Stimulated activated CD8-positive, alpha-beta memory T cell treated with anti-CD3 and anti-CD28 coated beads, Interleukin-12 subunit alpha, Interleukin-12 subunit beta, amount 100 ng/mL, for 24 hours (primary cell): ENCODE results near the gene MAGT1.
A peak's percentile ranks its signal among the peaks of the same experiment; 100 is the strongest.
"Not testable (repeated sequence)": the region's sequence is repeated elsewhere in the genome, so short reads cannot be mapped to it uniquely, and the experiment has no call there.

Experiments used
- DNase-seq: peaks from one replicate; pipeline ENCODE4 v3.0.0-alpha.2; 2020; ENCODE audit errors: extremely low read depth

MAGT1 gene

DNA sequence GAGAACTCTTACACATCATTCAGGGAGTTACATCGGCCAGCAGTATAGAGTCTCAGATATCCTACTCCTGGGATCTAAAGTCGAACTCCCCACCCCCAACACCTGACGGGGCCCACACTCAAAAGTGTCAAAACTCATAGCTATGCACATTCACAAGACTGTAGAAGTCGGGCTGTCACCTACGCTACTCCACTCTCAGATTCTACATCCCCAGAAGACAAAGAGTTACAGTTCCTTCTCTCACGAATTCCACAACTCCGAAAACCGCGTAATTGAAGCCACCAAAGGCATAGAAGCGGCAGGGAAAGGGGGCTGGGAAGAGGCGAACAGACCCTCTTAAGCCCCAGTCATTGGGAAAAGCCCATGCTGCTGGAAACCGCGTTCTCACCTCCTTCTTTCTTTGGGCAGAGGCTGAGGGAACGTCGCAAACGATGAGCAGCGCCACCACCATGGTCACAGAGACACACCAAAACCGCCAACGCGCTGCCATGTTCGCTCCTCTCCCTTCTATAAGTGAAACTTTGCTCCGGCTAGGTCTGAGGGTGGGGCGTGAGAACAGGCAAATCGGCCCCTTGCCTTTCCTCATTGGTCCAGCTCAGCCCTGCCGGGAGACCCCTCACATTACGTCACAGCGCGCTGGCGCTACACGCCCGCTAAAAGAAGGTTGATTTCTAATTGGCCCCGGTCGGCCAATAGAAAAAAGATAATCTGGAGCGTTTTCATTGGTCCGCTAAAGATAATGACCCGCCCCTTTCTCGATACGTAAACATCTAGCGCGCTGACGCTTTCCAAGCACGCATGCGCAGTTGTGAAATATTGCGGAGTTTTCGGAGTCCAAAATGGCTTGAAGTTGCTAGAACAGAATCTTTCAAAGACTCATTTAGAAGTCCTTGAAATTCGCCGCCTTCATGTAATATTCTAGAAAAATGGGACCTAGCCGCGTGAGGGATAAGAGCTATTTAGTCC, at the start of gene MAGT1:
Gene MAGT1, minus strand, starts transcription at position 515 of the 966 bp plus-strand sequence. Its CDS starts 25 bp downstream, at position 490.
- DNase-seq: peak; percentile 65

DNA sequence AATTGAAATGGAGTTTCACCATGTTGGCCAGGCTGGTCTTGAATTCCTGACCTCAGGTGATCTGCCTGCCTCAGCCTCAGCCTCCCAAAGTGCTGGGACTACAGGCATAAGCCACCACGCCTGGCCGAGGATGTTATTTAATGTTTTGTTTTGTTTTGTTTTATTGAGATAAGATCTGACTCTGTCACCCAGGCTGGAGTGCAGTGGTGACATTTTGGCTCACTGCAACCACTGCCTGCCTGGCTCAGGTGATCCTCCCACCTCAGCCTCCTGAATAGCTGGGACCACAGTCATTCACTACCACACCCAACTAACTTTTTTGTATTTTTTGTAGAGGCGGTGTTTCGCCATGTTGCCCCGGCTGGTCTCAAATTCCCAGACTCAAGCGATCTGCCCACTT, 49.8 kb upstream of the MAGT1 start:
- not testable (repeated sequence) for DNase-seq

DNA sequence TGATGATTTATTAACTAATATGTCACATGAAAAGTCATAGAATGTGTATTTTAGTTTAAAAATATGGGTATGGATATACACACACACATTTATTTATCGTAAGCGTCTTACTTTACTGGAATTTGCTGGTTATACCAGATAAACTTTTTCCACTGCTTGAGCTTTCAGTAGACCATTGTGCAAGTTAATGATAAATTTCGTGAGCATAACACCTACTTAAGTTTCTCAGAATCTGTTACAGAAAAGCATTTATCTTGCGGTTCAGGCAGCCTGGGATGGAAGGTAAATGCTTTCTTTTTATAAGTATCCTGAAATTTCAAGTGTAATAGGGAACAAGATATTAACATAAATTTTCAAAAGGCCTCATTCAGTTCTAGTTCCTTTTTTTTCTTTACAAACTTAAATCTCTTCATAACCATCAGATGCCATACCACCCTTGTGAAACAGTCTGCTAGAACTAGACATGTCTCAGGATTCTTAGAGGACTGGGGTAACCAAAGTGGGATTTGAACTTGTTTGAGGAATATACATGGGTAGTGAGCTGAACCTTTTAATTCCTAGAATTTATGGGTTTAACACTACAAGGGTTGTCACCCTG, 42.9 kb upstream of the MAGT1 start:
- DNase-seq: no peak

DNA sequence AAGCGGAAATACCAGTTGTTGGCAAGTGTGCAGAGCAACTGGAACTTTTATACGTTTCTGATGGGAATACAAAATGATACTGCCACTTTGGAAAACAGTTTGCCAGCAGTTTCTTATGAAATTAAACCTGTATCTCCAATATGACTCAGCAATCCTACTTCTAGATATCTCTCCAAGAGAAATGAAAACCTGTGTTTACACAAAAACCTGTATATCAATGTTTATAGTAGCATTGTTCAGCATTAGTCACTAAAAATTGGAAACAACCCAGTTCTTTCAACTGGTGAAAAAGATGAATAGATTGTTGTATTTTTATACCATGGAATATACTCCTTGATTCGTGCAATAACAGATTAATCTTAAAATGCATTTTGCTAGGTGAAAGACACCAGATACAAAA, 42.1 kb upstream of the MAGT1 start:
- no peak for DNase-seq

DNA sequence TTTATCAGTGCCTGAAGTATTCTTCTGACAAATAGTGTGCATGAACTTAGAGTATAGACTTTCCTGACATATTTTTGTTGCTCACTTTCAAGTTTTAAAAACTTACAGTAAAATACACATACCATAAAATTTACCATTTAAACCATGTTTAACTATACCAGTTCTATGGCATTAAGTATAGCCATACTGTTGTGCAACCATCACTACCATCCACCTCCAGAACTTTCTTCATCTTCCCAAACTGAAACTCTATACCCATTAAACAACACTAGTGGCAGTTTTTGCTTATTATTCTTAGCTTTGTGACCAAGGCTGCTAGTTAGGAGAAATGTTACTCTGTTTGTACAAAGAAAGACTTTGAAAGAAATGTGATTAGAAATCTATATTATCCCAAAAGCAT, 41.1 kb upstream of the MAGT1 start:
- DNase-seq: no peak

DNA sequence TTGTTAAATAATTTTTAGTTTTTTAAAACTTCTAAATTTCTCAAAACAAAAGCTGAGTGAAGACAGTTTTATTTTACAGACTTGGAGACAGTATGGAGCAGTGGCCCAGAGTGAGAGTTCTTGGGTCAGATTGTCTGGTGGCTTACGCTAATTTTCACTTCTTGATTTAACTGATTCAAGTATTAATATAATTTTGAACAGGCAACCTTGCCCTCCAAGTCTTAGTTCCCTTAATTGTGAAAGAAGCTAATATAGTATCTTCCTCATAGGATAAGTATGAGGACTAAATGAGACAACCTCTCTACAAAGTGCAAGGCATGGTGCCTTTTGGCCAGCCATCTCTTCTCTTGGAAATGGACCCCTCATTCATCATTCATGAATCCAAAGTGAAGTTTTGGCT, 40.7 kb upstream of the MAGT1 start:
- no peak for DNase-seq

DNA sequence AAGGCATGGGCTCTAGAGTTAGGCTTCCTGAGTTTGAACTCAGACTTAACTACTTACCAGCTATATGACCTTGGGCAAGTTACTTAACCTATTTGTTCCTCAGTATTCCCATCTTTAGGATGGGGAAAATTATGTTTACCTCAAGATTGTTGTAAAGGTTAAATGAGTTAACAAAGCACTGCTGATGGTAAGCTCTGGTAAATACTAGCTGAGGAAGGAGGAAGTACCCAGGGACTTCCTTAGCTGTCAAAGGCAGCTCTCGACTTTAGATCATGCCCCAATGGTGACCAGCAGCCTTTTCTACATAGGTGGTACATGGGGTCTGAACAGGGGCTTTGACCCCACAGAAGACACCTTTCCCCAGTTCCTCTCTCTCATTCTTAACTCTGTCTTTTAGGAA, 35.3 kb upstream of the MAGT1 start:
- no peak for DNase-seq

DNA sequence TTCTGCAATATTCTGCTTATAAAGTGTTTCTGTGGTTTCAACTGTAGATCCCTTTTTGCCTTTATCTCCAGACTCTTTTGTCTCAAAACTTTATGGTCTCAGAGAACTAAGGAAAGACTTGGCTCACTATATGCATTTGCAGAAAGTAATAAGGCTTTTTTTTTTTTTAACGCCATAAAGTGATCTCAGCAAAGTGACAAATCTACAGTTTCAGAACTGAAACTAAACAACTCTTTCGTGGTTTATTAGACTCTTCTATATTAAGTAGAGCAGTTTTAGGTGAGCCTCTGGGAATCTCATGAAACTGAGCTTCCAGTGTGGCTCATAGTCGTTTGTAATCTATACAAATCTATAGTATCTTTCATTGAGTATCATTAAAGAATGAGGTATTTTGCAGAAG, 30.5 kb upstream of the MAGT1 start:
- DNase-seq: no peak

DNA sequence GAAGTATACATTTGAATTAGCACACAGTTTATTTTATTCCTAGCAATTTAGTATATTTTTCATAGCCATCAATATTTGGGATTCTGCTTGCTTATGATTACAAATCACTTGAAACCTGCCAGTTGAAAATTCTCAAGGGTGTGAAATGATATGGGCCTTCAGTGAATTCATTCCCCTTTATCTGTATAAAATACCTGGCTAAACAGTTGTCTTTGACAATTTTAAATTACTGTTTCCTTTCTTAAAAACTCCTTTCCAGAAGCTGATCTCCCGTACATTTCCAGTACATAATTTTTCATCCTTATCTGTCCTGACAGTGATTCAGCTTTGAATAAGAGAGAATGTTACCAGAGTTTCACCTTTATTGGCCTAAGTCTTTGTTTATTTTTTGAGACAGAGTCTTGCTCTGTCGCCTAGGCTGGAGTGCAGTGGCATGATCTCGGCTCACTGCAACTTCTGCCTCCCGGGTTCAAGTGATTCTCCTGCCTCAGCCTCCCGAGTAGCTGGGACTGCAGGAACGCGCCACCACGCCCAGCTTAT, 29.2 kb upstream of the MAGT1 start:
- no peak for DNase-seq

DNA sequence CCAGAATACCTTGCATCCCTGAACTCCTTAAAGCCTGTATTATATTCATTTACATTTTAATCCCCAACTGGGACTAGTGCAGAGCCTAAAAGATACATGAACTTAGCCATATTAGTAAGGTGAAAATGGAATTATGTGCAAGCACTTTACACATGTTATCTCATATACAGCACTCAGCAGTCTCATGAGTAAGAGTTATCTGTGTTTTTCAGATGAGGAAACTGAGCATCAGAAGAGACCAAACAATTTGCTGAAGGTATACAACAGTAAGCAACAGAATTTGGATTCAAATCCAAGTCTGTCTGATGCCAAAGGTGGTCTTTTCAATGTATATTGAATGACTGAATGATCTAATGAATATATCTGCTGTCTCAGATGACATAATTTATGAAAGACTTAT, 27.6 kb upstream of the MAGT1 start:
- DNase-seq: no peak

DNA sequence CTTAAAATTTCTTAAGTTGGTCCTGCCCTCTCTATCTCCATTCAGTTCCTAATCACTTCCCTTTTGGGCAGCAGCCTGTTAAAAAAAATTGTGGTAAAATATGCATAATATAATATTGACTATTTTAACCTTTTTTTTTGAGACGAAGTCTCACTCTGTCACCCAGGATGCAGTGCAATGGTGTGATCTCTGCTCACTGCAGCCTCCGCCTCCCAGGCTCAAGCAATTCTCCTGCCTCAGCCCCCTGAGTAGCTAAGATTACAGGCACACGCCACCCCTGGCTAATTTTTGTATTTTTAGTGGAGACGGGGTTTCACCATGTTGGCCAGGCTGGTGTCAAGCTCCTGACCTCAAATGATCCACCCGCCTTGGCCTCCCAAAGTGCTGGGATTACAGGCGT, 24.1 kb upstream of the MAGT1 start:
- DNase-seq: not testable (repeated sequence)

DNA sequence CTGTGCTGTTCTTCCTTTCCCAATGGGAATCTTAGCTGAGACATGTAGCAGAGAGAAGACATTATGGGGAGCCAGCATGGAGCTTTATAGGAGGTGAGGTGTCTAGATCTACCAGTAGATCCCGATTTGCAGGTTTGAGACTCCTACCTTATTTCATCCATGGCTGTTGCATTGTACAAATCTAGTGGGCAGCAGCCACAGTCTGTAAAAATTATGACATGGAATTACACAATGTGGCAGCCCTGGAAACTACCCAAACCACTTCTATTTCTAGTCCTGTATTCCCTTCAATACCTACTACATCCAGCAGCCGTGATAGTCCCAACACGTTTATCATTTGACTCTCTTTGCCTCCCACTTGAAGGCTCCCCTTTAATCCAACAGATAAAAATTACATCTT, 23.3 kb upstream of the MAGT1 start:
- DNase-seq: no peak

DNA sequence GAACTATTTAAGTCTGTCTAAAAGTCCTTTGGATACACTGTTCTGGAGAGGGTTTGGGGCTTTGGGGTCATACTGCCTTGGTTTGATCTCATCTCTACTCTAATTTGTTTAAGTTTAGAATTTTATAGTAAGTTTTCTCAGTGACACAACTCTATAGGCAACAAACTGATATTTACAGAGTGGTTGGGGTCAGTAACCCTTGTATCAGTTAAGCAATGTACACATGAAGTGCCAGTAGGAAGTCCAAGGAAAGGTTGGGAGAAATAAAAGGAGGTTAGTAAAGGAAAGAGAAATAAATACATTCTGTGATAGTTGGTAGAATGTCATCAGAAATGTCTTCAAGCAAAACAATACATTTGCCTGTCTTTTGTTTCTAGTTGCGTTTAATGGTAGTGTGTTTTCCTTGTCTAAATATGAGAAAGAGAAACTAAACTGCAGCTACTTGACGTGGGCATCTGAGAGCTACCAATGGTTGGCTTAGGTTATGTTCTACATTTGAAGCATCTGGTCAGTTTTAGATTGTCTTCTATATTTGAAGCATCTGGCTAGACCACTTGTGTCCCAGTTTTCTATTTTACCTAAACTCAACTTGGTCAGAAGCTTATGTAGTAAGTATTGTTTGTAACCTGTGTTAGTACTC, 22.2 kb upstream of the MAGT1 start:
- no peak for DNase-seq

DNA sequence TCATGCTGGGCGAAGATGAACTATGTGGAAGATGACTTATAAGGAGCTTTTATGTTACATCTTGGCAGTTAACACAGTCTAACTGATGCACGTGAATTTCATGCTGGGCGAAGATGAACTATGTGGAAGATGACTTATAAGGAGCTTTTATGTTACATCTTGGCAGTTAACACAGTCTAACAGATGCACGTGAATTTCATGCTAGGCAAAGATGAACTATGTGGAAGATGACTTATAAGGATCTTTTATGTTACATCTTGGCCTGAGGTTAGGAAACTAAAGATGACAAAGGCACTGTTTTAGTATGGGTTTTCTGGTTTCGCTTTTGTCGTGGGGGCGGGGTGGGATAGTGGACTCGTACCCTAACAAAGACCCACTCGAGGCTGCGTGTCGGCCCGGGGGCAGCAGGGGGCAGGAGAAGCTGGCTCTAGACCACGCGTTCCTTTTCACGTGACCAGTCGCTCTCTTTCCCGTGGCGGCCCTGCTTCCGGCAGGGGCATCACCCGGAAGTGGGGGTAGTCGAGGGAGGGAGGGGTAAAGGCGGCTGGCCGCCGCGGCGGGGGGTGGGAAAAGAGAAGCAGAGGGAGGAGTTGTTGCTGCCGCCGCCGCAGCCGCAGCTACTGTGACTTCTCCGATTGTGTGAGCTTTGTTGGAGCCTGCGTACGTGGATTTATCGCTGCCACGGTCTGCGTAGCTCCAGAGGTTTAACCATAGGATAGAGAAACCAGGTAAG, 15.0 kb upstream of the MAGT1 start, which contains the start of gene ATP7A:
Gene ATP7A, plus strand, starts transcription at position 586 of the 733 bp plus-strand sequence. CDS start 60,949 bp downstream, outside the sequence.
- peak; percentile 83 for DNase-seq

DNA sequence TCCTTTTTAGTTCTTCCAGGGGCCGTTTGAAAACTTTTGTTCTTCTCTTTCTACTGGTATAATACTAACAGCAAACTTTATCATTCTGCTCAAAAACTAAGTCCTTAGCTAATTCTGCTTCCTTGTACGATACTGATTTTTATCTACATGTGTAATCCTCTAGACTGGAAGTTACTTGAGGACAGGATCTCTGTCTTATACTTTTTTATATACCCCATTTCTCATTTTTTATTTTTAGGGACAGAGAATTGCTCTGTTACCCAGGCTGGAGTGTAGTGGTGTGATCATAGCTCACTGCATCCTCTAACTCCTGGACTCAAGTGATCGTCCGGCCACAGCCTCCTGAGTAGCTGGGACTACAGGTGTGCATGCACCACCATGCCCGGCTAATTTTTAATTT, 6.3 kb upstream of the MAGT1 start:
- DNase-seq: no peak

DNA sequence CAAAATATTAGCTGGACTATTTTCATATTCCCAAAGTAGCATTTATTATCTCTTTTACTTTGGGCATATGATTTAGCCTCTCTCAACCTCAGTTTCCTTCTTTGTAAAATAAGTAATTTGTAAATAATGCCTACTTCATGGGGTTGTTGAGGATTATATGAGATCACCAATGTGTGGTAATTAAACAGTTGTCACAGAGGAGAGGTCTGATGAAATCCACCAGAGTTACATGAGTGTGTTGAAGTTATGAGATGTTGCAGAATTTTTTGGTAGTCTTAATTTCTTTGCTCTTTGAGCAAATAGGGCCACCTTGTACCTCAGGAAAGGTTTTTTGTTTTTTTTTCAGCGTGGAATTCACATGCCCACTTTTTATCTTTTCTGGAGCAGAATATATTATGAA, 5.5 kb upstream of the MAGT1 start:
- no peak for DNase-seq

DNA sequence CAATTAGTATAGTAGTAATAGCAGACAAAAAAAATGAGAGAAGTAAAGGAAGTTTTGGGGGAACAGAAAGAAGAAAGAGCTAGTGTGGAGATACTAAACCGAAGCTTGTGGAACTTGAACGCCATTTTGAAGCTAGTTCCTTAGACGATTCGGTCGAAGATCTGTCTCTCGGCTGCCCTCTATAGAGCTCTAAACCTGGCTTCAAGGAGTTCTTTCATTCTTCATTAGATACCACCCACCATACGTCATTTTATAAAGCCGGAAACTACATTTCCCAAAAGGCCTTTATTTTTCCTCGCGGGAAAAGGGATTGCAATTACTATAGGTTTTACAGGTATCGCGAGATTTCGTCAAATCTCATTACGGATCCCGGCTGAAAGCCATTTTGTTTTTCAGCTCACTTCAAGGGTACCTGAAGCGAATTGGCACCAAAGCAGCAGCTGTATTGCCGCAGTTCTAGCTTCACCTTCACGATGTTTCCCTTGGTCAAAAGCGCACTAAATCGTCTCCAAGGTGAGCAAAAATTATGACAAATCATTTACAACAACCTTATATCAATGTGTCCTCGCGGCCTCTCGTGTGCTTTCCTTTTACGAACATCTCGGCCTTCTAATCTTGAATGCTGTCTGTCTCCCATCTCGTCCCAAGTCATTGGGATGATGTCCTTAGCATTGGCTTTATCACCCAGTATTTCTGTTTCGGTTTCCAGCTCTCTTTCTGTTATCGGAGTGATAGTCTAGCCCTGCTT, 4.0 kb upstream of the MAGT1 start, which contains the start of gene COX7B:
Gene COX7B, plus strand, starts transcription at position 388 of the 748 bp plus-strand sequence. Its CDS starts 86 bp downstream, at position 474.
- peak; percentile 11 for DNase-seq

DNA sequence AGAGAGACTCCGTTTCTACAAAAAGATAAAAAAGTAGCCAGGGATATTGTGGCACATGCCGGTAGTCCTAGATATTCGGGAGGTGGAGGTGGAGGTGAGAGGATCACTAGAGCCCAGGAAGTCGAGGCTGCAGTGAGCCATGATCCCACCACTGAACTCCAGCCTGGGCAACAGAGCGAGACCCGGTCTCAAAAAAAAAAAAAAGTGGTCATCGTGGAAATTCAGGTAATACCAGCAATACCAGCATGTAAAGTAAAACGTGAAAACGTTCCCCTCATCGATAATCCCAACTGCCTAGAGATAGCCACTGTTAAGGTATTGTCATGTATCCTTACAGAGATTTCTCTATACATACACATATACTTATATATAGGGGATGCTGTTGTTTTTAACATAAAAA, 1.5 kb downstream of the MAGT1 start:
- DNase-seq: no peak

DNA sequence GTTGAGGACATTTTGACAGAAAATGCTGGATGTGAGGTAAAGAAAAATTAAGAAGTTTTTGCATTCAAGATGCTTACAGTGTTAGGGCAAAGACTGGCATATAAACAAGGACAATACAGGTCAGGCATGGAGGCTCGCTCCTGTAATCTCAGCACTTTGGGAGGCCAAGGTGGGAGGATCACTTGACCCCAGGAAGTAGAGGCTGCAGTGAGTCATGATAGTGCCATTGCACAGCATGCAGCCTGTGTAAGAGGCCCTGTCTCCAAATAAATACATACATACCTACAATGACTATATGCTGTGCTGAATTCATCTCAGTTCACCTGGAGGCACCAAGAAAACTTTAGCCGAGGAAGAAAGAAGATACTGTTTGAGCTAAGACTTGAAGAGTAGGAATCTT, 2.3 kb downstream of the MAGT1 start:
- no peak for DNase-seq

DNA sequence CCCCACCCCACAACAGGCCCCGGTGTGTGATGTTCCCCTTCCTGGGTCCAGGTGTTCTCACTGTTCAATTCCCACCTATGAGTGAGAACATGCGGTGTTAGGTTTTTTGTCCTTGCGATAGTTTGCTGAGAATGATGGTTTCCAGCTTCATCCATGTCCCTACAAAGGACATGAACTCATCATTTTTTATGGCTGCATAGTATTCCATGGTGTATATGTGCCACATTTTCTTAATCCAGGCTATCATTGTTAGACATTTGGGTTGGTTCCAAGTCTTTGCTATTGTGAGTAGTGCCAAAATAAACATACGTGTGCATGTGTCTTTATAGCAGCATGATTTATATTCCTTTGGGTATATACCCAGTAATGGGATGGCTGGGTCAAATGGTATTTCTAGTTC, 13.8 kb downstream of the MAGT1 start:
- not testable (repeated sequence) for DNase-seq

DNA sequence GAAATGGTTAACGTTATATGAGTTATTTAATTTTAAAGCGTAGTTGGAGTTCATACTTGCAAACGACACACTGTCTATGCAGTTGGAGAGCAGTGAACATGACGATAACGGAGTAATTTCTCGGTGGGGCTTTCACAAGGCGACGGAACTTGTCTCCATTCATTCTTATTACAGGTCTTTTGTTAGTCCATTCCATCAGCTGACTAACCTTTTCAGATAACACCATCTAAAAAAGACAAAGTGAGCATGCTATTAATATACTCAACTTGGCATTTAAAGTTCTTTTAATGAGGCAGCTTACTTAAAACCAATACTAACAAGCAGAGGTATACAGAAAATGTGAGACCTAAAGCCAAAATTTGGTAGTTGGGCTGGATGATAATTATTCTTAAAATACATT, 19.9 kb downstream of the MAGT1 start:
- DNase-seq: no peak
